Osteocyte (in vitro differentiated cells): ENCODE measurements around the gene ZNF148. TPM values are rescaled to one million over a fixed set of nuclear protein-coding genes. Genes with fewer than 3 reads are reported as not detected.

Experiments
- DNase-seq: peaks from one replicate; pipeline ENCODE4 v3.0.0; 2021; ENCODE audit warnings: mixed read lengths; ENCODE audit not compliant: unreplicated experiment; ENCODE audit errors: extremely low spot score
- H3K27ac Mint-ChIP-seq: one replicate; pipeline ENCODE4 v1.8.0; 2021; ENCODE audit warnings: mild to moderate bottlenecking, mixed read lengths; ENCODE audit not compliant: unreplicated experiment
- H3K27me3 Mint-ChIP-seq: one replicate; pipeline ENCODE4 v1.8.0; 2021; ENCODE audit warnings: mixed read lengths; ENCODE audit not compliant: unreplicated experiment
- H3K36me3 Mint-ChIP-seq: one replicate; pipeline ENCODE4 v1.8.0; 2021; ENCODE audit warnings: mixed read lengths; ENCODE audit not compliant: unreplicated experiment
- H3K4me1 Mint-ChIP-seq: one replicate; pipeline ENCODE4 v1.8.0; 2021; ENCODE audit warnings: mixed read lengths; ENCODE audit not compliant: unreplicated experiment
- H3K4me3 Mint-ChIP-seq: one replicate; pipeline ENCODE4 v1.8.0; 2021; ENCODE audit warnings: mild to moderate bottlenecking, moderate library complexity, mixed read lengths; ENCODE audit not compliant: unreplicated experiment
- H3K9me3 Mint-ChIP-seq: one replicate; pipeline ENCODE4 v1.8.0; 2021; ENCODE audit warnings: mixed read lengths; ENCODE audit not compliant: unreplicated experiment
- CTCF ChIP-seq: fragments of 200-600 bp; sonication (generic); IDR thresholded peaks from 2 replicates; pipeline ENCODE4 v1.5.0; 2021; ENCODE audit warnings: antibody characterized with exemption, mild to moderate bottlenecking, moderate library complexity
- total RNA-seq: library from RNA; stranded (reverse); gene quantifications from 2 replicates; pipeline ENCODE4 v1.2.1, GENCODE V29; 2021

Gene ZNF148
- total RNA-seq, 1 donor from 2014 or later: 46.2 TPM

GRCh38 chr3:125383744-125384143, 8.6 kb upstream of the ZNF148 start:
- no peaks in the 10 kb centered on the region for H3K9me3 Mint-ChIP-seq
- H3K36me3 Mint-ChIP-seq: no peaks in the 10 kb centered on the region
- no peak overlapping the region for H3K4me3 Mint-ChIP-seq
- no peak for DNase-seq
- TF ChIP-seq CTCF: no peak
- H3K27me3 Mint-ChIP-seq: no peaks in the 10 kb centered on the region
- peaks cover 6% of the 10 kb centered on the region for H3K4me1 Mint-ChIP-seq
- H3K27ac Mint-ChIP-seq: no peak overlapping the region

GRCh38 chr3:125382298-125382697, 7.2 kb upstream of the ZNF148 start:
- Mint-ChIP-seq H3K27me3 (no peaks in the 10 kb centered on the region), H3K4me1 (peaks cover 6% of the 10 kb centered on the region), H3K9me3 (no peaks in the 10 kb centered on the region), H3K27ac (no peak overlapping the region), H3K4me3 (no peak overlapping the region), H3K36me3 (no peaks in the 10 kb centered on the region)
- no peak for DNase-seq
- TF ChIP-seq CTCF: no peak

- Mint-ChIP-seq H3K36me3 (no peaks in the 10 kb centered on the region), H3K4me3 (no peak overlapping the region)
Measured at GRCh38 chr3:125381743-125382142, 6.6 kb upstream of the ZNF148 start.

GRCh38 chr3:125381314-125381713, 6.2 kb upstream of the ZNF148 start:
- no peak overlapping the region for H3K4me3 Mint-ChIP-seq
- H3K27ac Mint-ChIP-seq: no peak overlapping the region
- H3K9me3 Mint-ChIP-seq: no peaks in the 10 kb centered on the region
- TF ChIP-seq CTCF: no peak
- H3K27me3 Mint-ChIP-seq: no peaks in the 10 kb centered on the region
- DNase-seq: no peak
- peaks cover 6% of the 10 kb centered on the region for H3K4me1 Mint-ChIP-seq
- no peaks in the 10 kb centered on the region for H3K36me3 Mint-ChIP-seq

More at GRCh38 chr3:125381743-125382142, 6.6 kb upstream of the ZNF148 start:
- TF ChIP-seq CTCF: no peak
- Mint-ChIP-seq H3K27ac (no peak overlapping the region), H3K4me1 (peaks cover 6% of the 10 kb centered on the region), H3K9me3 (no peaks in the 10 kb centered on the region), H3K27me3 (no peaks in the 10 kb centered on the region)
- DNase-seq: no peak

GRCh38 chr3:125379483-125379882, 4.4 kb upstream of the ZNF148 start:
- no peak overlapping the region for H3K4me3 Mint-ChIP-seq
- no peaks in the 10 kb centered on the region for H3K9me3 Mint-ChIP-seq
- H3K36me3 Mint-ChIP-seq: no peaks in the 10 kb centered on the region
- peaks cover 14% of the 10 kb centered on the region for H3K4me1 Mint-ChIP-seq
- DNase-seq: no peak
- no peak for TF ChIP-seq CTCF
- H3K27ac Mint-ChIP-seq: no peak overlapping the region
- no peaks in the 10 kb centered on the region for H3K27me3 Mint-ChIP-seq
